ENCODE measurements around the gene GLCCI1. TPM values are rescaled to one million over a fixed set of nuclear protein-coding genes. Genes with fewer than 3 reads are reported as not detected.

GLCCI1 gene
- total RNA-seq, 1 donor from 2014 or later: 25.0 TPM

GRCh38 chr7:8068892-8069686 lies 100.5 kb downstream of the GLCCI1 start:
- Mint-ChIP-seq H3K36me3 (peaks cover 16% of the 10 kb centered on the region), H3K4me3 (no peak overlapping the region), H3K9me3 (peaks cover 7% of the 10 kb centered on the region), H3K27me3 (no peaks in the 10 kb centered on the region), H3K4me1 (ENCODE audit: unreplicated experiment) (no peaks in the 10 kb centered on the region), H3K27ac (no peak overlapping the region)
- TF ChIP-seq, protein P1, sequence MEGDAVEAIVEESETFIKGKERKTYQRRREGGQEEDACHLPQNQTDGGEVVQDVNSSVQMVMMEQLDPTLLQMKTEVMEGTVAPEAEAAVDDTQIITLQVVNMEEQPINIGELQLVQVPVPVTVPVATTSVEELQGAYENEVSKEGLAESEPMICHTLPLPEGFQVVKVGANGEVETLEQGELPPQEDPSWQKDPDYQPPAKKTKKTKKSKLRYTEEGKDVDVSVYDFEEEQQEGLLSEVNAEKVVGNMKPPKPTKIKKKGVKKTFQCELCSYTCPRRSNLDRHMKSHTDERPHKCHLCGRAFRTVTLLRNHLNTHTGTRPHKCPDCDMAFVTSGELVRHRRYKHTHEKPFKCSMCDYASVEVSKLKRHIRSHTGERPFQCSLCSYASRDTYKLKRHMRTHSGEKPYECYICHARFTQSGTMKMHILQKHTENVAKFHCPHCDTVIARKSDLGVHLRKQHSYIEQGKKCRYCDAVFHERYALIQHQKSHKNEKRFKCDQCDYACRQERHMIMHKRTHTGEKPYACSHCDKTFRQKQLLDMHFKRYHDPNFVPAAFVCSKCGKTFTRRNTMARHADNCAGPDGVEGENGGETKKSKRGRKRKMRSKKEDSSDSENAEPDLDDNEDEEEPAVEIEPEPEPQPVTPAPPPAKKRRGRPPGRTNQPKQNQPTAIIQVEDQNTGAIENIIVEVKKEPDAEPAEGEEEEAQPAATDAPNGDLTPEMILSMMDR (conservative IDR thresholded peaks at IDR 0.05): no peak
- no peak for DNase-seq (ENCODE audit: extremely low spot score, unreplicated experiment)

DNA sequence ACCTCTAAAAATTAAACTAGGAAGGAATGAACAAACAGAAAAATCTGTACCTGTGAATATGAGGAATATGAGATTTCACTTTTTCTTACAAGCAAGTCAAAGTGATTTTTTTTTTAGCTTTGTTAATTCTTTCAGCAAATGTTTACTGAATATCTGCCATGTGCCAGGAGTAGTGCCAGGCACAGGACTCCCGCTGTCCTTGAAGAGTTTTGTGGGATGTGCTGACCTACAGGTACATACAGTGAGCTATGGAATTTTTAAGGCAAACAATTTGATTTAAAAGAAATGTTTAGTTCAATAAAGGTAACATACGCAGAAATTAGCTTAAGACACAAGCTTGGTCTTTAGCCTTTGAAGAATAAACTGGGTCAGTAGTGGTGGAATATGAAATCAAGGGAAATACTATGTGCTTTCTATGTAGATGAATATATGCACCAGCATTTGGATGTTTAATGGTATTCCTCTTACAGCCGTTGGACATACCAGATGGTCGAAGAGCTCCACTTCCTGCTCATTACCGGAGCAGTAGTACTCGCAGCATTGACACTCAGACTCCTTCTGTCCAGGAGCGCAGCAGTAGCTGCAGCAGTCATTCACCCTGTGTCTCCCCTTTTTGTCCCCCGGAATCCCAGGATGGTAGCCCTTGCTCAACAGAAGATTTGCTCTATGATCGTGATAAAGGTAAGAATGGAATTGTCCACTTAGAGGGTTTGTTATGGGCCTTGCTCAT lies 102.0 kb downstream of the GLCCI1 start:
- Mint-ChIP-seq H3K36me3 (peaks cover 13% of the 10 kb centered on the region), H3K4me3 (no peak overlapping the region), H3K4me1 (ENCODE audit: unreplicated experiment) (no peaks in the 10 kb centered on the region), H3K27me3 (no peaks in the 10 kb centered on the region), H3K9me3 (no peaks in the 10 kb centered on the region), H3K27ac (no peak overlapping the region)
- DNase-seq (ENCODE audit: extremely low spot score, unreplicated experiment): no peak
- TF ChIP-seq, protein P1 (conservative IDR thresholded peaks at IDR 0.05): no peak

DNA sequence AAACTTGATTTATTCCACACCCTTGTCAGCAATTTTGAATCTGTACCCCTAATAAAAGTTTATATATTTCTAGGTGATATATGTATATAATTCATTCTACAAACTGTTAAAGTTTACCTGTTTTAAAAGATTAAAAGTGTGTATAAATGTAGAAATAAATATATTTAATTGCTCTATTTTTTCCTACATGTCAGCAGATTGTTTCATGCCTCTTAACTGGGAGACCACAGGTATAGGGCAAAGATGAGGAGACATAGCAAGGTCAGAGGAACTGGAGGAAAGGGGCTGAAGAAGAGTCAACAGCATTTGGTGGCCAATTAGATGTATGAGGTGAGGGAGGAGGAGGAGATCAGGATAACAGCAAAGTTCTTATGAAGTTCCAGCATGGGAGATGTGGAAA lies 109.8 kb downstream of the GLCCI1 start:
- Mint-ChIP-seq H3K9me3 (no peaks in the 10 kb centered on the region), H3K27ac (no peak overlapping the region), H3K4me1 (ENCODE audit: unreplicated experiment) (no peaks in the 10 kb centered on the region)

GRCh38 chr7:8082762-8083161 lies 114.2 kb downstream of the GLCCI1 start:
- DNase-seq (ENCODE audit: extremely low spot score, unreplicated experiment): no peak
- TF ChIP-seq, protein P1 (conservative IDR thresholded peaks at IDR 0.05): no peak
- H3K4me1 Mint-ChIP-seq (ENCODE audit: unreplicated experiment): no peaks in the 10 kb centered on the region
- no peaks in the 10 kb centered on the region for H3K9me3 Mint-ChIP-seq
- H3K36me3 Mint-ChIP-seq: no peaks in the 10 kb centered on the region
- H3K27me3 Mint-ChIP-seq: no peaks in the 10 kb centered on the region
- H3K4me3 Mint-ChIP-seq: no peak overlapping the region
- H3K27ac Mint-ChIP-seq: no peak overlapping the region

More for the DNA sequence above, 109.8 kb downstream of the GLCCI1 start:
- Mint-ChIP-seq H3K27me3 (no peaks in the 10 kb centered on the region), H3K4me3 (no peak overlapping the region), H3K36me3 (no peaks in the 10 kb centered on the region)
- TF ChIP-seq, protein P1 (conservative IDR thresholded peaks at IDR 0.05): no peak
- DNase-seq (ENCODE audit: extremely low spot score, unreplicated experiment): no peak

DNA sequence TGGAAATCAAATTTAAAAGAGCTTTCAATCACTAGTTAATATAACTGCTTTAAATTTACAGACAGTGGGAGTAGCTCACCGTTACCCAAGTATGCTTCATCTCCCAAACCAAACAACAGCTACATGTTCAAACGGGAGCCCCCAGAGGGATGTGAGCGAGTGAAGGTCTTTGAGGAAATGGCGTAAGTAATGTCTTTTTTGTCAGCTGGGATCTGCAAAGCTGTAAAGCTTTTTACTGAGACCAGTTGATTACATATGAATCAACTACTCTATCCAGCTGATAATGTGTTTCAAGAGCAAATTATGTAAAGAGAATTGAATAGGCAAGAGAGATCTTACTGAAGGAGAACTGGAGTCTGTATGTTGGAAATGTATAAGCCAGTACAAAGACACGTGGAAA lies 116.2 kb downstream of the GLCCI1 start:
- Mint-ChIP-seq H3K27me3 (no peaks in the 10 kb centered on the region), H3K4me1 (ENCODE audit: unreplicated experiment) (no peaks in the 10 kb centered on the region), H3K36me3 (no peaks in the 10 kb centered on the region), H3K4me3 (no peak overlapping the region), H3K27ac (no peak overlapping the region), H3K9me3 (no peaks in the 10 kb centered on the region)
- no peak for DNase-seq (ENCODE audit: extremely low spot score, unreplicated experiment)
- TF ChIP-seq, protein P1 (conservative IDR thresholded peaks at IDR 0.05): no peak
